ENCODE measurements around the gene NECAP2.
"Not testable (repeated sequence)": the region's sequence is repeated elsewhere in the genome, so short reads cannot be mapped to it uniquely, and the experiment has no call there.

GRCh38 chr1:16456151-16456550 lies 15.6 kb downstream of the NECAP2 start:
- not testable (repeated sequence) for TF ChIP-seq CTCF (IDR thresholded peaks at IDR 0.05; ENCODE audit: insufficient read depth, low read length, poor library complexity, severe bottlenecking); EZH2phosphoT487 (conservative IDR thresholded peaks at IDR 0.05; ENCODE audit: low read length)

All from SU-DHL-6 (cell line).